ENCODE results near the gene POTED. TPM values are rescaled to one million over a fixed set of nuclear protein-coding genes. Genes with fewer than 3 reads are reported as not detected.
"Not testable (repeated sequence)": the region's sequence is repeated elsewhere in the genome, so short reads cannot be mapped to it uniquely, and the experiment has no call there.

The POTED gene
- not detected in 2 replicates for total RNA-seq

DNA sequence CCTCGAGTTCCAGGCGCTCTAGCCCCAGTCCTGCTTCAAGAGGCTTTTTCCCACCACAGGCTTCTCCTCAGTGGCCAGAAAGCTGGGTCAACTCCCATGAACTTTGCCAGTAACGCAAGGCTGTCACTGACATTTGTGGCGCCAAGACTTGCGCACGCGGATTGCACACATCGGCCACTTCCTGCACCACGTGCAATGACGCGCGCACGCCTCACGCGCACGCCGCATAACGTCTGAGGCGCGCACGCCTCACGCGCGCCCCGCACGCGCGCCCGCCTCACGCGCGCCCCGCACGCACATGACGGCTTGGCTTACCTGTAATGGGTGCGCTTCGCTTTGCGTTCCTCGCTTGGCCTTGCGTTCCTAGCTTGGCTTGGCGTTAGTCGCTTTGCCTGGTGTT lies at the start of gene POTED:
POTED (plus strand) TSS at position 301 of the 400 bp plus-strand sequence. CDS start 452 bp downstream, outside the sequence.
- DNase-seq (ENCODE audit: low read depth): not testable (repeated sequence)

GRCh38 chr21:13650101-13650500 lies 40.5 kb downstream of the POTED start:
- not testable (repeated sequence) for DNase-seq (ENCODE audit: low read depth)

DNA sequence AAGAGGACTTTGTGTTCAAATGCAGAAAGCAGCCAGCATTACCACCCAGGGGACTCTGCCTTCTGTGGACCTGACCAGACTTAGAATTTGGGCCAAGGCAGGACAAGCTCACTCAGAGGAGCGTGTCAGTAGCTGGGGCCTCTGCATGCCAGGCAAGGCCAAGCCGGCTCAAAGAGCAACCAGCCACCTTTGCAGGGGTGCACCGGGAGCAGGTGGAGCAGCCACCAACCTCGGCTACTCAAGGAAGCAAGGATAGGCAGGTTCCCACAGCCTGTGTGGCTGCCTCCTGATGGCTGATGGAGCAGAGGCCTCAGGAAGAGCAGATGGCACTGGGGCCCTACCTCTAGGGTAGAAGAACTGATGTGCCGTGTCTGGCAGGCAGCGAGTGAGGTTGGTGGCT lies 42.2 kb downstream of the POTED start:
- DNase-seq (ENCODE audit: low read depth): not testable (repeated sequence)
